Fibroblast of peridontal ligament (primary cell): ENCODE results near the gene XPO5.
"Not testable (repeated sequence)": the region's sequence is repeated elsewhere in the genome, so short reads cannot be mapped to it uniquely, and the experiment has no call there.

Experiments
- DNase-seq: peaks from one replicate; pipeline ENCODE4 v3.0.0-alpha.2; 2010; ENCODE audit errors: extremely low read depth

The XPO5 gene

DNA sequence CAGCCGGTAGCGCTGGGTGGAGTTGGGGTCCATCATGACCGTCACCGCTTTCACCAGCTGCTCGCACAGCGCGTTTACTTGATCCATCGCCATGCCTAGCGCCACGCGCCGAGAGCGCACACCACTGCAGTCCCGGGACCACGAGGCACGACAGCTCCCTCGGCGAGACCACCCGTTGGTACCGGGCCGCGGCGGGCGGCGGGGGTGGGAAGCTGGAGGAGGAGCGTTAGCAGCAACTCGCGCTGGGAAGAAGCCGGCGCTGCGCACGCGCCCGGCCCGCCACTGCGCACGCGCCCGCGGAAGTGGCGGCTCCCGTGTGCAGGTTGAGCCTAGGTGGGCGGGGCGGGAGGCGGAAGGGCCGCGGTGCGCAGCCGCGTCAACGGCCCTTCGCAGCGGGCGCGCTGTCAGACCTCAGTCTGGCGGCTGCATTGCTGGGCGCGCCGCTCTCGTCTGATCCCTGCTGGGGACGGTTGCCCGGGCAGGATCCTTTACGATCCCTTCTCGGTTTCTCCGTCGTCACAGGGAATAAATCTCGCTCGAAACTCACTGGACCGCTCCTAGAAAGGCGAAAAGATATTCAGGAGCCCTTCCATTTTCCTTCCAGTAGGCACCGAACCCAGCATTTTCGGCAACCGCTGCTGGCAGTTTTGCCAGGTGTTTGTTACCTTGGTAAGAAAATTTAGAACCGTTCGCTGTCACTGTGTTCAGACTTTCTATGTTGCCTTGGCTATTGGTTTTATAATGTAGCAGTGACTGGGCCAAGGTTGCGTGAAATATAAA, at the start of gene XPO5, which contains the start of gene POLH:
TSS of gene XPO5 (minus strand) at position 267 of the 780 bp plus-strand sequence. CDS start at position 93, 174 bp downstream.
TSS of gene POLH (plus strand) at position 414 of the 780 bp plus-strand sequence. CDS start 6,135 bp downstream, outside the sequence.
- peak; percentile 84 for DNase-seq

DNA sequence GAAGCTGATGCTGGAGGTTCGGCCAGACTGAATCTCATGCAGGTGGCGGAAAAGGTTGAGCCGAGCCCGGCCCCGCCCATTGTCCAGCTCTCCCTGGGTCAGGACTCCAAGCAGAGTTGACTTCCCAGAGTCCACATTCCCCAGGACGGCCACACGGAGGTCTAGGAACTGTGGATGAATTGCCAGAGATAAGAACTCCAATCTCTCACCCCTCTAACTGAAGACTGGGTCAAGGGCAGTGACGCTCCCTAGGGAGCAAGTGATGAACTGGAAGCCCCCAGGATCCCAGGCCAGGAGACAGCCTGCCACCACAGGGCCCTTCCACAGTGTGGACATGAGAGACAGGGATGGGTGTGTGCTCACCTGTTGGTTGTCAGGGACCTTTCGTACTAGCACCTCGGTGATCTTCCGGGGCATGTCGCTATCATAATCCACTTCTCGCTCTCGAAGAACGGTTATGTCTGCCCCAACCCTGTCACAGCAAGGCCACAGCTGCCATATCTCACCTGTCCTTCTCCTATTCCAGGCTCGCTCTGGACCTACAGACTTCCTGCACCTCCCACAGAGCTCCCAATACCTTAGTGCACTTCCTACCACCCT, 49.7 kb upstream of the XPO5 start:
- DNase-seq, result no peak

DNA sequence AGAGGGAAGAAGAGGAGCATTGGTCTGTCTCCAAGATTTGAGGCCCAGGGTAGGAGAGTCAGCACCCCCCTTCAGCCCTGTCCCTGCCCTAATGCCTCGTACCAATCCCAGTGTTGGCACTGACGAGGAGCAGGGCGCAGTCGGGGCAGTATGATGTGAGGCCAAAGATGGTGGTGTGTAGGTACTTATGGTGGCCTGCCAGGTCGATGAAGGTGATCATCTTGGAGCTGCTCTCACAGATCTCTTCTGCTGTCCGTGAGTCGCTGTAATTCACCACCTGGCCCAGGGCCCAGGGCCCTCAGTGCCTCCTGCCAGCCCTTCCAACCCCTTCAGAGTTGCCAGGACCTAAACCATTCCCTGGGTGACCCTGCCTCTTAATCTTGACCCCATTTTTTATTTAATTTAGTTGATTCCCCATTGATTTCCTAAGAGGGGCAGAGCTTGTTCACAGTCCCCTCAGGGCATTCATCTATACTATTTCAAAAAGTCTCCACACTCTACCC, 49.0 kb upstream of the XPO5 start:
- DNase-seq, result no peak

DNA sequence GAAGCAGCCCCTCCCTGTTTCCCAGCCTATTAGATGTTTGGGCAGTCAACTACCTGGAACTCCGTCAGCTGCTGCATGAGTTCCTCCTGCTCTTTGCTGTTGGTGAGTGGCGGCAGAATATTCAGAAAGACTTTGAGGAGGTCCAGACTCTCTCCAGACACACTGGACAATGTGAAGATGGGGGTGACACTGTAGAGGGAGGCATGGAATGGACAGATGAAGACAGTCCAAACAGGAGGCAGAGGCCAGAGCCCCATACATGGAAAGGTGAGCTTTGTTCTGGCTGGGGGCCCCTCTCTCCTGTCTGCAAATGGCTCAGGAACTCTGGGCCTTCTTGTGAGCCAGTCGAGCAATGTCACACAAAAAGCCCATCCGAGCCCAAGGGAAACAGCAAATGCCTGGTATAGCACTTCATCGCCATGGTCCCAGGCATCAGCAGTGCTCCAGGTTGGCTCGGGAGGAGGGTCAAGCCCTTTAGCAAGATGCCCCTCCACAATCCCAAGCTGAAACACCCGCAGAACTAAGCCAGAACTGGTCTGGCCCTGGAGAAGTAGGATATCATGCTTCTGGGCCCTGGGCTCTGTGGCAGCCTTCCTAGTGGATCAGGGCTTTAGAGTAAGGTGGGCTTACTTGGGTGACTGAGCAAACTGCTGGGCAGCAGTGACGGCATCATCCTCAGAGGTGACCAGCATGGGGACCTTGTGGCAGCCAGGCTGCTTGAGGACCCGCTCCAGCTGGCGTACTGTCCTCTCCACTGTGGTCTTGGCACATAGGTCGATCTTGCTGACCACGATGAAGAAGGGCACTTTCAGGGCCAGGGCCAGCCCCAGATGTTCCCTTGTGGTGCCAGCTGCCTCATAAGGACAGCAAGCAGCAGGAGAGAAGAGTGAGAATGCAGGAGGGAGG, 48.3 kb upstream of the XPO5 start:
- DNase-seq, result no peak

GRCh38 chr6:43622541-43622940, 46.7 kb upstream of the XPO5 start:
- no peak for DNase-seq

- no peak for DNase-seq
Observed at GRCh38 chr6:43621836-43622180, 46.0 kb upstream of the XPO5 start.

GRCh38 chr6:43621078-43621835, 45.4 kb upstream of the XPO5 start:
- DNase-seq, result no peak

GRCh38 chr6:43616725-43617472, 41.1 kb upstream of the XPO5 start:
- DNase-seq, result no peak

DNA sequence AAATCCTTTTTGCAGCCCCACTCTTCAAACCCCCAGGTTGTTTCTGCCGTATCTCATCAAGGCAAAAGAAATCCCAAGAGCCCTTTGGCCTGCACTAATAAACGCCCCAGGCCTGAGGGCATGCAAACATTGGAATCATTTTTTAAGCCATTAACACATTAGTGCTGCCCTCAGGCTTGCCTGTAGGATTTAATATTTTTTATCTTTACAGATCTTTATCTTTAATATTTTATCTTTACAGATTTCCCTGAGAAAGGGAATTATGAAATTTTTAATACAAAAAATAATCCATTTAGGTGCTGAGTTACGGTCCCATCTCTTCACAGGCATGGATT, 38.5 kb upstream of the XPO5 start:
- DNase-seq, result no peak

DNA sequence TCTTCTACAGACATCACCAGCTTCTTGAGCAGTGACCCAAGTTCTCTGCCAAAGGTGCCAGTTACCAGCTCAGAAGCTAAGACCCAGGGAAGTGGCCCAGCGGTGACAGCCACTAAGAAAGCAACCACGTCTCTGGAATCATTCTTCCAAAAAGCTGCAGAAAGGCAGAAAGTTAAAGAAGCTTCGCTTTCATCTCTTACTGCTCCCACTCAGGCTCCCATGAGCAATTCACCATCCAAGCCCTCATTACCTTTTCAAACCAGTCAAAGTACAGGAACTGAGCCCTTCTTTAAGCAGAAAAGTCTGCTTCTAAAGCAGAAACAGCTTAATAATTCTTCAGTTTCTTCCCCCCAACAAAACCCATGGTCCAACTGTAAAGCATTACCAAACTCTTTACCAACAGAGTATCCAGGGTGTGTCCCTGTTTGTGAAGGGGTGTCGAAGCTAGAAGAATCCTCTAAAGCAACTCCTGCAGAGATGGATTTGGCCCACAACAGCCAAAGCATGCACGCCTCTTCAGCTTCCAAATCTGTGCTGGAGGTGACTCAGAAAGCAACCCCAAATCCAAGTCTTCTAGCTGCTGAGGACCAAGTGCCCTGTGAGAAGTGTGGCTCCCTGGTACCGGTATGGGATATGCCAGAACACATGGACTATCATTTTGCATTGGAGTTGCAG, 38.0 kb upstream of the XPO5 start:
- DNase-seq, result no peak

DNA sequence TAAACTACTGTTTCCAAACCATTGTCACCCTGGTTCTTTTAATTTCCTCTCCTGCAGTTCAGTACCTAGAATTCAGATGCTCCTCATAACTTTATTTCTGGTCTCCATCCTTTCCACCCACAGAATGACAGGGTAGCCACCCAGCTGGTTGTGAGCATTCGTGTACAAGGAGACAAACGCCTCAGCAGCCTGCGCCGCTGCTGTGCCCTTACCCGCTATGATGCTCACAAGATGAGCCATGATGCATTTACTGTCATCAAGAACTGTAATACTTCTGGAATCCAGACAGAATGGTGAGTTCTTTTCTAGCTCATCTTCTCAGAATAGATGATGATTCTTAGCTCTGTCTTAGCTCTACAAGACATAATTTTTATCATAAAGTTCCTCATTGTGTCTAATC, 34.6 kb upstream of the XPO5 start:
- DNase-seq, result no peak

GRCh38 chr6:43609402-43609801, 33.6 kb upstream of the XPO5 start:
- no peak for DNase-seq

GRCh38 chr6:43608807-43609206, 33.0 kb upstream of the XPO5 start:
- no peak for DNase-seq

- peak; percentile 90 for DNase-seq
Observed at GRCh38 chr6:43608310-43608763, 32.5 kb upstream of the XPO5 start.

GRCh38 chr6:43606019-43606418, 30.2 kb upstream of the XPO5 start:
- no peak for DNase-seq

GRCh38 chr6:43604174-43604573, 28.3 kb upstream of the XPO5 start:
- DNase-seq, result peak; percentile 87

DNA sequence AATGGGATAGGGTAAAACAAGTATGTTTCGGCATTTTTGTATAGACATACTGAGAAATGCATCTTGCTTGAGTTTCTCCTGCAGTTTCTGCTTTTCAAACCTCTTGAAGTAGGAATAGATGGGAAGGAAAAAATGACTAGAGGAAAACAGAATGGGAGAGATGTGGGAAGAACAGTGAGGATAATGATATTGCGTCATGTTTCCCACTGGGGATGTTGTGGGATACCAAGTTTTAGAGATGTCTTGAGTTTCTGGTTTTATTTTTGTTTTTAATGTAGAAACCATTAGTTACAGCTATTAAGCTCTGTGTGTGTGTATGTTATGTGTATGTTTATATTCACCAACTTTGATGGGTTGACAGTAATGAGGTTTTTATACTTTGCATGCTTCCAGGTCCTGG, 24.8 kb upstream of the XPO5 start:
- peak; percentile 64 for DNase-seq

- peak; percentile 21 for DNase-seq
Observed at GRCh38 chr6:43593938-43594337, 18.1 kb upstream of the XPO5 start.

DNA sequence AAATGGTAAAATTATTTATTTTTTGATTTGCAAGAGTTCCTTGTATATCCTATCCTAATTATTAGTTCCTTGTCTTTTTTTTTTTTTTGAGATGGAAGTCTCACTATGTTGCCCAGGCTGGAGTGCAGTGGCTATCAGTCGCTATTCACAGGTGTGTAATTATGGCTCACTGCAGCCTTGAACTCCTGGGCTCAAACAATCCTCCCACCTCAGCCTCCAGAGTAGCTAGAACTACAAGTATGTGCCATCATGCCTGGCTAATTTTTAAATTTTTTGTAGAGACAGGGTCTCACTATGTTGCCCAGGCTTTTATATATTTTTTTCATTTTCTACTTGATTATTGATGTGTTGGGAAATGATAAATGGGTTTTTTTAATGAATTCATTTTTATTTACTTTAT, 13.7 kb upstream of the XPO5 start:
- DNase-seq, result not testable (repeated sequence)

DNA sequence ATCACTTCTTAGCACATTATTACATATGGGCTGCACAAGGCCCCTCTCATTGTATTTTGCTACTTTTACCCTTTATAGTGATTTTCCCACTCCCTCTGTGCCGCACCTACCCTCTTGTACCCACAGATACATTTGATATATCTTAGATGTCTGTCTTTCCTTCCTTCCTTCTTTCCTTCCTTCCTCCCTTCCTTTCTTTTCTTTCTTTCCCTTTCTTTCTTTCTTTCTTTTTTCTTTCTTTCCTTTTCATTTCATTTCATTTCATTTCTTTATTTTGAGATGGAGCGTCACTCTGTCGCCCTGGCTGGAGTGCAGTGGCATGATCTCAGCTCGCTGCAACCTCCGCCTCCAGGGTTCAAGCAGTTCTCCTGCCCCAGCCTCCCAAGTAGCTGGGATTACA, 12.4 kb upstream of the XPO5 start:
- no peak for DNase-seq
